H9 (cell line): ENCODE data around the gene TSPAN9. TPM values are rescaled to one million over a fixed set of nuclear protein-coding genes. Genes with fewer than 3 reads are reported as not detected.

ENCODE experiments used
- DNase-seq: peaks from one replicate; pipeline ENCODE4 v3.0.0-alpha.2; 2017
- H2AFZ ChIP-seq: one replicate; pipeline ENCODE4 v1.6.1; 2013; ENCODE audit warnings: mild to moderate bottlenecking, low read length, control low read depth, moderate library complexity
- H2AK5ac ChIP-seq: 2 replicates; pipeline ENCODE4 v1.6.1; 2013; ENCODE audit warnings: low read length, control low read depth, mixed read lengths; ENCODE audit not compliant: insufficient read length
- H2BK120ac ChIP-seq: one replicate; pipeline ENCODE4 v1.6.1; 2013; ENCODE audit warnings: low read depth, mild to moderate bottlenecking, low read length, control low read depth, inconsistent platforms; ENCODE audit not compliant: poor library complexity, severe bottlenecking
- H2BK12ac ChIP-seq: 2 replicates; pipeline ENCODE4 v1.6.1; 2013; ENCODE audit warnings: low read length, control low read depth, mixed read lengths, low read depth; ENCODE audit not compliant: insufficient read length
- H2BK15ac ChIP-seq: 2 replicates; pipeline ENCODE4 v1.6.1; 2013; ENCODE audit warnings: low read depth, low read length, control low read depth
- H2BK20ac ChIP-seq: one replicate; pipeline ENCODE4 v1.6.1; 2013; ENCODE audit warnings: low read depth, mild to moderate bottlenecking, low read length, control low read depth, inconsistent platforms; ENCODE audit not compliant: poor library complexity, severe bottlenecking
- H2BK5ac ChIP-seq: 2 replicates; pipeline ENCODE4 v1.6.1; 2013; ENCODE audit warnings: low read length, control low read depth, mixed read lengths; ENCODE audit not compliant: insufficient read length
- H3K14ac ChIP-seq: 2 replicates; pipeline ENCODE4 v1.6.1; 2013; ENCODE audit warnings: low read length, control low read depth; ENCODE audit not compliant: insufficient read depth
- H3K18ac ChIP-seq: 2 replicates; pipeline ENCODE4 v1.6.1; 2013; ENCODE audit warnings: low read depth, mild to moderate bottlenecking, mixed read lengths, low read length, control low read depth; ENCODE audit not compliant: insufficient read length
- H3K23ac ChIP-seq: 2 replicates; pipeline ENCODE4 v1.6.1; 2013; ENCODE audit warnings: low read length, control low read depth, mixed read lengths, low read depth; ENCODE audit not compliant: insufficient read length
- H3K23me2 ChIP-seq: 2 replicates; pipeline ENCODE4 v1.6.1; 2013; ENCODE audit warnings: low read depth, mild to moderate bottlenecking, mixed read lengths, low read length, control low read depth; ENCODE audit not compliant: insufficient read length, poor library complexity, severe bottlenecking
- H3K27ac ChIP-seq: 2 replicates; pipeline ENCODE4 v1.5.1; 2013; ENCODE audit warnings: low read length, control low read depth, mixed read lengths, low read depth; ENCODE audit not compliant: insufficient read length
- H3K27me3 ChIP-seq: 2 replicates; pipeline ENCODE4 v1.6.1; 2013; ENCODE audit warnings: low read length, control low read depth, inconsistent platforms; ENCODE audit not compliant: insufficient read depth
- H3K4ac ChIP-seq: 2 replicates; pipeline ENCODE4 v1.6.1; 2013; ENCODE audit warnings: low read depth, mild to moderate bottlenecking, control low read depth, inconsistent platforms, low read length, moderate library complexity
- H3K4me1 ChIP-seq: 2 replicates; pipeline ENCODE4 v1.6.1; 2013; ENCODE audit warnings: low read length, control low read depth, inconsistent platforms; ENCODE audit not compliant: insufficient read depth
- H3K4me2 ChIP-seq: 2 replicates; pipeline ENCODE4 v1.6.1; 2013; ENCODE audit warnings: low read length, control low read depth, mixed read lengths; ENCODE audit not compliant: insufficient read length, insufficient read depth
- H3K56ac ChIP-seq: 2 replicates; pipeline ENCODE4 v1.6.1; 2013; ENCODE audit warnings: low read depth, mild to moderate bottlenecking, mixed read lengths, low read length, control low read depth; ENCODE audit not compliant: insufficient read length
- H3K79me1 ChIP-seq: 2 replicates; pipeline ENCODE4 v1.6.1; 2013; ENCODE audit warnings: low read depth, mild to moderate bottlenecking, moderate library complexity, low read length, control low read depth, inconsistent platforms; ENCODE audit not compliant: insufficient read depth, poor library complexity, severe bottlenecking
- H3K79me2 ChIP-seq: 2 replicates; pipeline ENCODE4 v1.6.1; 2013; ENCODE audit warnings: low read length, control low read depth, inconsistent platforms; ENCODE audit not compliant: insufficient read depth
- H3K9ac ChIP-seq: 2 replicates; pipeline ENCODE4 v1.6.1; 2013; ENCODE audit warnings: low read length, control low read depth, mixed read lengths; ENCODE audit not compliant: insufficient read length; ENCODE audit errors: extremely low read depth
- H3K9me3 ChIP-seq: one replicate; pipeline ENCODE4 v1.6.1; 2013; ENCODE audit warnings: low read depth, low read length, inconsistent platforms; ENCODE audit not compliant: control insufficient read depth
- H3T11ph ChIP-seq: one replicate; pipeline ENCODE4 v1.6.1; 2013; ENCODE audit warnings: mild to moderate bottlenecking, low read length, control low read depth, inconsistent platforms
- H4K20me1 ChIP-seq: one replicate; pipeline ENCODE4 v1.6.1; 2013; ENCODE audit not compliant: control insufficient read depth, insufficient read length, insufficient read depth
- H4K5ac ChIP-seq: 2 replicates; pipeline ENCODE4 v1.6.1; 2013; ENCODE audit warnings: low read depth, mild to moderate bottlenecking, mixed read lengths, low read length, control low read depth; ENCODE audit not compliant: insufficient read length
- H4K8ac ChIP-seq: replicated peaks from 2 replicates; pipeline ENCODE4 v1.6.1; 2013; ENCODE audit warnings: low read length, control low read depth, mixed read lengths, low read depth; ENCODE audit not compliant: insufficient read length
- H4K91ac ChIP-seq: 2 replicates; pipeline ENCODE4 v1.6.1; 2013; ENCODE audit warnings: low read depth, mild to moderate bottlenecking, moderate library complexity, mixed read lengths, low read length, control low read depth; ENCODE audit not compliant: insufficient read length
- H3K27ac Mint-ChIP-seq, 3 experiments: 2 replicates in 2 of 3; 3 replicates in 1 of 3; pipeline ENCODE4 v1.8.0; 2020 to 2021; ENCODE audit warnings: mixed read lengths in 3 of 3, mild to moderate bottlenecking in 1 of 3, moderate library complexity in 1 of 3
- H3K27me3 Mint-ChIP-seq: 2 replicates; pipeline ENCODE4 v1.8.0; 2021; ENCODE audit warnings: low read depth, mild to moderate bottlenecking, moderate library complexity, mixed read lengths
- H3K36me3 Mint-ChIP-seq, 3 experiments: 2 replicates in 2 of 3; 3 replicates in 1 of 3; pipeline ENCODE4 v1.8.0; 2020 to 2021; ENCODE audit warnings: low read depth in 3 of 3, mixed read lengths in 3 of 3; ENCODE audit not compliant: insufficient read depth in 1 of 3
- H3K4me1 Mint-ChIP-seq, 2 experiments: 2 replicates each; pipeline ENCODE4 v1.8.0; 2020; ENCODE audit warnings: mixed read lengths in 2 of 2
- H3K4me3 Mint-ChIP-seq, 2 experiments: 2 replicates in 1 of 2; 3 replicates in 1 of 2; pipeline ENCODE4 v1.8.0; 2020 to 2021; ENCODE audit warnings: mild to moderate bottlenecking in 2 of 2, mixed read lengths in 2 of 2, moderate library complexity in 1 of 2
- H3K9me3 Mint-ChIP-seq, 2 experiments: 2 replicates in 1 of 2; 3 replicates in 1 of 2; pipeline ENCODE4 v1.8.0; 2020; ENCODE audit warnings: mild to moderate bottlenecking in 2 of 2, mixed read lengths in 2 of 2, moderate library complexity in 1 of 2
- WGBS: extraction: QIAGEN DNeasy Blood & Tissue Kit; methylation state at CpG from one replicate; pipeline ENCODE4 v1.1.7; 2013; ENCODE audit warnings: missing lambda C conversion rate, low lambda C conversion rate, mixed read lengths; ENCODE audit not compliant: insufficient read length; ENCODE audit errors: extremely low coverage; 5-methylcytosine and 5-hydroxymethylcytosine counted together
- total RNA-seq: library from RNA; stranded (reverse); gene quantifications from 2 replicates; pipeline ENCODE4 v1.2.1, GENCODE V29; 2021
- TF ChIP-seq, protein P1 (sequence below): fragments of 200-600 bp; sonication (generic); conservative IDR thresholded peaks from 3 replicates; pipeline ENCODE4 v1.8.0; 2021; ENCODE audit warnings: antibody characterized with exemption, mild to moderate bottlenecking

The TSPAN9 gene
- total RNA-seq, 1 experiment from 2014 or later, result 19.0 TPM

DNA sequence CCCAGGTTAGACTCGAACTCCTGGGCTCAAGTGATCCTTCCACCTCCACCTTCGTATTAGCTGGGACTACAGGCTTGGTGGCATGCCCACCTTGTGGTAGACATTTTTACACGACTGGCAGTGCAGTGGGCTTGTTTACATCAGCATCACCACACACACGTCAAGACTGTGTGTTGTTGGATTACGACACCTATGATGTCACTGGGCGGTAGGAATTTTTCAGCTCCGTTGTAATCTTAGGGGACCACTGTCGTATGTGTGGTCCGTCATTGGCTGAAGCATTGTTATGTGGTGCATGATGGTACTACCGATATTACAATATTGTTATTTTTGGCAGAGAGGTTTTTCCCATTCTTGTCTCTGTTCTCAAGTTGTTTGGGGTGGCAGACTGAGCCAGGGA, 50.7 kb downstream of the TSPAN9 start:
- no peaks in the 10 kb centered on the region for H3K9me3 ChIP-seq
- H2BK120ac ChIP-seq, result no peak overlapping the region
- TF ChIP-seq, protein P1, sequence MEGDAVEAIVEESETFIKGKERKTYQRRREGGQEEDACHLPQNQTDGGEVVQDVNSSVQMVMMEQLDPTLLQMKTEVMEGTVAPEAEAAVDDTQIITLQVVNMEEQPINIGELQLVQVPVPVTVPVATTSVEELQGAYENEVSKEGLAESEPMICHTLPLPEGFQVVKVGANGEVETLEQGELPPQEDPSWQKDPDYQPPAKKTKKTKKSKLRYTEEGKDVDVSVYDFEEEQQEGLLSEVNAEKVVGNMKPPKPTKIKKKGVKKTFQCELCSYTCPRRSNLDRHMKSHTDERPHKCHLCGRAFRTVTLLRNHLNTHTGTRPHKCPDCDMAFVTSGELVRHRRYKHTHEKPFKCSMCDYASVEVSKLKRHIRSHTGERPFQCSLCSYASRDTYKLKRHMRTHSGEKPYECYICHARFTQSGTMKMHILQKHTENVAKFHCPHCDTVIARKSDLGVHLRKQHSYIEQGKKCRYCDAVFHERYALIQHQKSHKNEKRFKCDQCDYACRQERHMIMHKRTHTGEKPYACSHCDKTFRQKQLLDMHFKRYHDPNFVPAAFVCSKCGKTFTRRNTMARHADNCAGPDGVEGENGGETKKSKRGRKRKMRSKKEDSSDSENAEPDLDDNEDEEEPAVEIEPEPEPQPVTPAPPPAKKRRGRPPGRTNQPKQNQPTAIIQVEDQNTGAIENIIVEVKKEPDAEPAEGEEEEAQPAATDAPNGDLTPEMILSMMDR, result no peak
- no peak overlapping the region for H3K23ac ChIP-seq
- no peak overlapping the region for H2AK5ac ChIP-seq
- no peak overlapping the region for H2BK12ac ChIP-seq
- H2BK5ac ChIP-seq, result no peak overlapping the region
- Mint-ChIP-seq H3K9me3 (no peaks in the 10 kb centered on the region; a peak in 1 of 5 replicates), H3K27me3 (no peaks in the 10 kb centered on the region), H3K4me1 (peaks cover 19% of the 10 kb centered on the region in 2 experiments), H3K27ac (peak overlapping the region in 1 of 3 experiments; percentile 60; a peak in 1 of 7 replicates), H3K36me3 (peaks cover 0 to 6% (median 0%) of the 10 kb centered on the region in 3 experiments; a peak in 3 of 7 replicates), H3K4me3 (no peak overlapping the region)
- no peak overlapping the region for H2BK15ac ChIP-seq
- no peak overlapping the region for H4K8ac ChIP-seq
- H3K56ac ChIP-seq, result no peak overlapping the region
- no peak overlapping the region for H3K9ac ChIP-seq
- no peak overlapping the region for H4K91ac ChIP-seq
- no peak for DNase-seq
- H2BK20ac ChIP-seq, result no peak overlapping the region
- no peak overlapping the region for H4K5ac ChIP-seq
- no peak overlapping the region for H3K4ac ChIP-seq
- no peaks in the 10 kb centered on the region for H3K4me1 ChIP-seq
- H3K79me2 ChIP-seq, result no peaks in the 10 kb centered on the region
- H3K4me2 ChIP-seq, result no peak overlapping the region
- no peak overlapping the region for H3T11ph ChIP-seq
- no peak overlapping the region for H2AFZ ChIP-seq
- no peaks in the 10 kb centered on the region for H3K23me2 ChIP-seq
- H3K14ac ChIP-seq, result no peak overlapping the region
- H3K79me1 ChIP-seq, result no peaks in the 10 kb centered on the region
- H4K20me1 ChIP-seq, result no peaks in the 10 kb centered on the region
- no CpG with 5 or more reads among the region's 10 CpGs for WGBS
- no peak overlapping the region for H3K18ac ChIP-seq
- no peaks in the 10 kb centered on the region for H3K27me3 ChIP-seq
- H3K27ac ChIP-seq, result no peak overlapping the region
